Measurements from ENCODE around the gene METAP2. TPM values are rescaled to one million over a fixed set of nuclear protein-coding genes. Genes with fewer than 3 reads are reported as not detected.
"Not testable (repeated sequence)": the region's sequence is repeated elsewhere in the genome, so short reads cannot be mapped to it uniquely, and the experiment has no call there.

The METAP2 gene
- total and polyA plus RNA-seq, 5 donors, result 55.0 to 70.3 (median 65.8) TPM

GRCh38 chr12:95462551-95462950 lies 11.4 kb upstream of the METAP2 start:
- no peaks in the 10 kb centered on the region for H3K27me3 ChIP-seq (ENCODE audit: control insufficient read depth, insufficient read depth)
- H3K4me1 ChIP-seq (ENCODE audit: control insufficient read depth, insufficient read depth, low read length), result no peaks in the 10 kb centered on the region
- DNase-seq (no peak), ATAC-seq (no peak)
- intact Hi-C loops (cut with DNase I), result no loop called here
- peaks cover 4% of the 10 kb centered on the region for H3K9me3 ChIP-seq (ENCODE audit: control insufficient read depth, low read length)
- no peak overlapping the region for H3K27ac ChIP-seq (ENCODE audit: low read length)
- 85% methylated on average over 2 of the region's 2 CpGs for WGBS
- no peak overlapping the region for H3K4me3 ChIP-seq (ENCODE audit: low read length)

DNA sequence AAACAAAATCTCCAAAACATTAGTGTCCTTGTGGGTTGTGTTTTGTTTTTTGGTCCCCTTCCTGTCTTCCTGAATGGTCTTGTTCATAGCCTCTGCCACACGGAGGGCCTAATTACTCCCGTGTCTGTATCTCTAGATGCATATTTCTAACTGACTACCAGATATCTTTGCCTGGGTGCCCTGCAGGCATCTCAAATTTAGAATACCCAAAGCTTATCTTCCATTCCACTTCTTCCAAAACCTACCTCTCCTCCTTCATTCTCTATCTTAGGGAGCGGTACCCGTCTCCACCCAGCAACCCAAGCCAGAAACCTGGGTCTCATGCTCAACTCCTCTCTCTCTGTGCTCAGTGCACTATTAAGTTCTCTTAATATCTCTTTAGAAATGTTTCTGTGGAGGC lies 10.9 kb upstream of the METAP2 start:
- DNase-seq (no peak), ATAC-seq (no peak)
- Histone ChIP-seq H3K27ac (ENCODE audit: low read length) (no peak overlapping the region), H3K4me1 (ENCODE audit: control insufficient read depth, insufficient read depth, low read length) (no peaks in the 10 kb centered on the region), H3K9me3 (ENCODE audit: control insufficient read depth, low read length) (no peaks in the 10 kb centered on the region), H3K27me3 (ENCODE audit: control insufficient read depth, insufficient read depth) (no peaks in the 10 kb centered on the region), H3K4me3 (ENCODE audit: low read length) (no peak overlapping the region)
- intact Hi-C loops (cut with DNase I), result no loop called here
- WGBS, result 67% methylated on average over 4 of the region's 4 CpGs

DNA sequence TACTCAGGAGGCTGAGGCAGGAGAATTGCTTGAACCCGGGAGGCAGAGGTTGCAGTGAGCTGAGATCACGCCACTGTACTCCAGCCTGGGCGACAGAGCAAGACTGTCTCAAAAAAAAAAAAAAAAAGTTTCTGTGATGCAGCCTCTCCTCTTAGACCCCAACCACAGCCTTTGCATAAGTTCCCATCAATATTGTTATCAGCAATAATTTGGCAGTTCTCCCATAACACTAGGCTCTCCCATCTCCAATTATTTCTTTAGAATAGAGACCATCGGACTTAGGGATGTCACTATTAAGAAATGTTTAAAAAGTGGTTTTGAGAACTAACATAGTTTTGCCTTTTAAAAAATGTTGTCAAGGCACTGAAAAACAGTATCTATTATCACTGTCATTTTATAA lies 10.2 kb upstream of the METAP2 start:
- 74% methylated on average over 4 of the region's 4 CpGs for WGBS
- intact Hi-C loops (cut with DNase I); H3K27ac ChIP-seq (ENCODE audit: low read length); H3K9me3 ChIP-seq (ENCODE audit: control insufficient read depth, low read length); DNase-seq; H3K4me3 ChIP-seq (ENCODE audit: low read length); H3K27me3 ChIP-seq (ENCODE audit: control insufficient read depth, insufficient read depth); H3K4me1 ChIP-seq (ENCODE audit: control insufficient read depth, insufficient read depth, low read length); ATAC-seq: not testable (repeated sequence)

DNA sequence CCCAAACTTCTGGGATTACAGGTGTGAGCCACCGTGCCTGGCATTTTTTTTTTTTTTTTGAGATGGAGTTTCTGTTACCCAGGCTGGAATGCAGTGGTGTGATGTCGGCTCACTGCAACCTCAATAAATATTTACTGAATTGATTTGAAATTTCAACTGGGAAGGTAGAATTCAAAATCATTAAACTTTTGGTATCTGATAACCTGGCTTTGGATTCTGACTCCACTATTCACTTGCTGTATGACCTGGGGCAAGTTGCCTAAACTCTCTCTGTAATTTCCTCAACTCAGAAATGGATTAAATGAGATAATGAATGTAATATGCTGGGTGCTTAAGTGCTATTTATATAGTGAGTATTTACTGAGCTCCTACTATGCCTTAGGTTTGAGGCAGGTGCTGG lies 8.7 kb upstream of the METAP2 start:
- Histone ChIP-seq H3K9me3 (ENCODE audit: control insufficient read depth, low read length) (no peaks in the 10 kb centered on the region), H3K27ac (ENCODE audit: low read length) (no peak overlapping the region), H3K4me1 (ENCODE audit: control insufficient read depth, insufficient read depth, low read length) (no peaks in the 10 kb centered on the region), H3K4me3 (ENCODE audit: low read length) (no peak overlapping the region), H3K27me3 (ENCODE audit: control insufficient read depth, insufficient read depth) (no peaks in the 10 kb centered on the region)
- ATAC-seq (no peak), DNase-seq (no peak)
- intact Hi-C loops (cut with DNase I), result no loop called here
- 57% methylated on average over 2 of the region's 2 CpGs for WGBS

DNA sequence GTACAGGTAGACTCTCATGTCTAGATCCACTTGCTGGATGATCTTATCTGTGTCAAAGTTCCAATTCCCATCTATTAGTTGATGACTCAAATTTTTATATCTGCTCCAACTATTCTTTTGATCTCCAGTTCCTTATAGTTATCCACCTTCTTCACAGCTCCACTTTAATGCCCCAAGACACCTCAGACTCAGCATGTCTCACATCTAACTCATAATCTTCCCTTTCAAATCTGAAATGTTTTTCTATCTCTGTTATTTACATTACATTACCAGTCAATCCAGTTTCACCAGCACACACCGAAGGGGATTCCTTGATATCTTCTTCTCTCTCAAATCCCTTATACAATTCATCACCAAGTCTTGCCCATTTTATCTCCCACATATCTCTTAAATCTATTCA lies 3.7 kb upstream of the METAP2 start:
- Histone ChIP-seq H3K27me3 (ENCODE audit: control insufficient read depth, insufficient read depth) (no peaks in the 10 kb centered on the region), H3K9me3 (ENCODE audit: control insufficient read depth, low read length) (no peaks in the 10 kb centered on the region), H3K27ac (ENCODE audit: low read length) (no peak overlapping the region), H3K4me1 (ENCODE audit: control insufficient read depth, insufficient read depth, low read length) (no peaks in the 10 kb centered on the region), H3K4me3 (ENCODE audit: low read length) (no peak overlapping the region)
- ATAC-seq (no peak), DNase-seq (no peak)
- intact Hi-C loops (cut with DNase I), result loop anchor here in 1 of 4 donors (5.0 kb wide), 1 partner anchor 83 kb away; no protein-coding TSS in a partner anchor
- WGBS, result 89% methylated on average over 1 of the region's 1 CpG

- H3K4me1 ChIP-seq (ENCODE audit: control insufficient read depth, insufficient read depth, low read length), result no peaks in the 10 kb centered on the region
- H3K9me3 ChIP-seq (ENCODE audit: control insufficient read depth, low read length), result no peaks in the 10 kb centered on the region
- peak in 2 of 3 donors; percentile 15 to 48 for DNase-seq
- H3K27me3 ChIP-seq (ENCODE audit: control insufficient read depth, insufficient read depth), result no peaks in the 10 kb centered on the region
- peak overlapping the region; percentile 93 for H3K4me3 ChIP-seq (ENCODE audit: low read length)
- H3K27ac ChIP-seq (ENCODE audit: low read length), result peak overlapping the region; percentile 74
- under 1% methylated on average over 23 of the region's 23 CpGs for WGBS
- ATAC-seq, result peak; percentile 70 to 78
- intact Hi-C loops (cut with DNase I), result loop anchor here in 1 of 4 donors (5.0 kb wide), 1 partner anchor 86 kb away; no protein-coding TSS in a partner anchor
Measured at GRCh38 chr12:95473231-95473883, 595 bp upstream of the METAP2 start.

- peak overlapping the region; percentile 93 for H3K4me3 ChIP-seq (ENCODE audit: low read length)
- DNase-seq (no peak), ATAC-seq (no peak)
- no peaks in the 10 kb centered on the region for H3K4me1 ChIP-seq (ENCODE audit: control insufficient read depth, insufficient read depth, low read length)
- no peaks in the 10 kb centered on the region for H3K27me3 ChIP-seq (ENCODE audit: control insufficient read depth, insufficient read depth)
- intact Hi-C loops (cut with DNase I), result loop anchor here in 1 of 4 donors (5.0 kb wide), 1 partner anchor 87 kb away; no protein-coding TSS in a partner anchor
- peak overlapping the region; percentile 65 for H3K27ac ChIP-seq (ENCODE audit: low read length)
- H3K9me3 ChIP-seq (ENCODE audit: control insufficient read depth, low read length), result no peaks in the 10 kb centered on the region
- WGBS, result under 1% methylated on average over 16 of the region's 16 CpGs
Measured at GRCh38 chr12:95474660-95474958, 657 bp downstream of the METAP2 start.

DNA sequence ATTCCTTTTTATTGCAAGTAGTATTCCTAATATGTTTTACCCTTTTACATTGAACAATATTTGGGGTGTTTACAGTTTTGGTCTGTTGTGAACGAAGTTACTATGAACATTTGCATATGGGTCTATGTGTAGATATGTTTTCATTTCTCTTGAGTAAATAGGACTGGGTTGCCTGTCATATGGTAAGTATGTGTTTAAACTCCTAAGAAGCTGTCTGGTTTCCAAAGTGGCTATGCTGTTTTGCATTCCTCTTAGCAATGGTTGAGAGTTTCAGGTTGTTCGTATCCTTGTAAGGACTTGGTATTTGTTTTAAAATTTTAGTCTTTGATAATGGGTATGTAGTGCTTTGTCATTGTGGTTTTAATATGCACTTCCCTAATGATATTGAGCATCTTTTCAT lies 6.3 kb downstream of the METAP2 start:
- DNase-seq, result no peak
- no peak overlapping the region for H3K4me3 ChIP-seq (ENCODE audit: low read length)
- intact Hi-C loops (cut with DNase I), result no loop called here
- peaks cover 3% of the 10 kb centered on the region for H3K4me1 ChIP-seq (ENCODE audit: control insufficient read depth, insufficient read depth, low read length)
- WGBS, result 73% methylated on average over 2 of the region's 2 CpGs
- no peak for ATAC-seq
- H3K9me3 ChIP-seq (ENCODE audit: control insufficient read depth, low read length), result no peaks in the 10 kb centered on the region
- H3K27ac ChIP-seq (ENCODE audit: low read length), result no peak overlapping the region
- H3K27me3 ChIP-seq (ENCODE audit: control insufficient read depth, insufficient read depth), result no peaks in the 10 kb centered on the region

DNA sequence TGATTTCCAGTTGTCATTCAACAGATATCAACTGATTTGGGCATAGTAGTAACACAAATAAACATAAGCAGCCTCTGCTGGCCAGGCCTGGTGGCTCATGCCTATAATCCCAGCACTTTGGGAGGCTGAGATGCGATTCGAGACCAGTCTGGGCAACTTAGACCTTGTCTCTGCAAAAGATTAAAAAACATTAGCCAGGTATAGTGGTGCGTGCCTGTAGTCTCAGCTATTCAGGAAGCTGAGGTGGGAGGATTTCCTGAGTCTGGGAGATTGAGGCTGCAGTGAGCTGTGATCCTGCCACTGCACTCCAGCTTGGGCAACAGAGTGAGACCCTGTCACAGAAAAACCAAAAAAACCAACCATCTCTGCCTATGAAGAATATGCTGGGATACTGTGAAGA lies 7.1 kb downstream of the METAP2 start:
- WGBS, result 68% methylated on average over 3 of the region's 3 CpGs
- no peaks in the 10 kb centered on the region for H3K27me3 ChIP-seq (ENCODE audit: control insufficient read depth, insufficient read depth)
- intact Hi-C loops (cut with DNase I), result no loop called here
- no peak overlapping the region for H3K4me3 ChIP-seq (ENCODE audit: low read length)
- DNase-seq (no peak), ATAC-seq (no peak)
- no peaks in the 10 kb centered on the region for H3K9me3 ChIP-seq (ENCODE audit: control insufficient read depth, low read length)
- no peak overlapping the region for H3K27ac ChIP-seq (ENCODE audit: low read length)
- H3K4me1 ChIP-seq (ENCODE audit: control insufficient read depth, insufficient read depth, low read length), result peaks cover 3% of the 10 kb centered on the region

GRCh38 chr12:95481888-95482287 lies 7.9 kb downstream of the METAP2 start:
- H3K4me3 ChIP-seq (ENCODE audit: low read length), result no peak overlapping the region
- no peaks in the 10 kb centered on the region for H3K9me3 ChIP-seq (ENCODE audit: control insufficient read depth, low read length)
- intact Hi-C loops (cut with DNase I), result no loop called here
- no peaks in the 10 kb centered on the region for H3K27me3 ChIP-seq (ENCODE audit: control insufficient read depth, insufficient read depth)
- peaks cover 3% of the 10 kb centered on the region for H3K4me1 ChIP-seq (ENCODE audit: control insufficient read depth, insufficient read depth, low read length)
- ATAC-seq (no peak), DNase-seq (no peak)
- 74% methylated on average over 7 of the region's 7 CpGs for WGBS
- no peak overlapping the region for H3K27ac ChIP-seq (ENCODE audit: low read length)

DNA sequence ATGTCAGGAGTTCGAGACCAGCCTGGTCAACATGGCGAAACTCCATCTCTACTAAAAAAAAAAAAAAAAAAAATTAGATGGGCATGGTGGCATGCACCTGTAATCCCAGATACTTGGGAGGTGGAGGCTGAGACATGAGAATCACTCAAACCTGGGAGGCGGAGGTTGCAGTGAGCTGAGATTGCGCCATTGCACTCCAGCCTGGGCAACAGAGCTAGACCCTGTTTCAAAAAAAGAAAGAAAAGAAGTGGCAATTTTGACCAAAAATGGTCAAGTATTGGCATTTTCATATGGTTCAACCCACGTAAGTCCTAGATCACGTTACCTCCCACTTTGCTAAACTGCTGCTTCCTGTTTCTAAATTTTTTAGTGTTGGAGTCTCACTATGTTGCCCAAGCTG lies 8.6 kb downstream of the METAP2 start:
- H3K9me3 ChIP-seq (ENCODE audit: control insufficient read depth, low read length); DNase-seq; H3K27ac ChIP-seq (ENCODE audit: low read length); intact Hi-C loops (cut with DNase I); H3K4me1 ChIP-seq (ENCODE audit: control insufficient read depth, insufficient read depth, low read length); ATAC-seq; H3K4me3 ChIP-seq (ENCODE audit: low read length); H3K27me3 ChIP-seq (ENCODE audit: control insufficient read depth, insufficient read depth): not testable (repeated sequence)
- 94% methylated on average over 6 of the region's 6 CpGs for whole genome bisulfite sequencing

GRCh38 chr12:95484524-95484923 lies 10.6 kb downstream of the METAP2 start:
- no peak overlapping the region for H3K27ac ChIP-seq (ENCODE audit: low read length)
- intact Hi-C loops (cut with DNase I), result no loop called here
- DNase-seq (no peak), ATAC-seq (no peak)
- H3K9me3 ChIP-seq (ENCODE audit: control insufficient read depth, low read length), result no peaks in the 10 kb centered on the region
- H3K27me3 ChIP-seq (ENCODE audit: control insufficient read depth, insufficient read depth), result no peaks in the 10 kb centered on the region
- peaks cover 3% of the 10 kb centered on the region for H3K4me1 ChIP-seq (ENCODE audit: control insufficient read depth, insufficient read depth, low read length)
- no peak overlapping the region for H3K4me3 ChIP-seq (ENCODE audit: low read length)
